Upper lobe of left lung (tissue), 6 donors: Measurements from ENCODE around the gene NME7. TPM values are rescaled to one million over a fixed set of nuclear protein-coding genes. Genes with fewer than 3 reads are reported as not detected.

Experiments used
- ATAC-seq, 2 donors: fragments of 200-7000 bp; cut with Tn5 transposase; one replicate each; pipeline ENCODE4 v1.9.1; 2022; ENCODE audit warnings: mild to moderate bottlenecking in 2 of 2, moderate library complexity in 2 of 2; ENCODE audit not compliant: low FRiP score in 2 of 2
- DNase-seq, 2 donors: peaks; one replicate each; pipeline ENCODE4 v3.0.0-alpha.2; 2019 to 2020
- H3K27ac ChIP-seq, 4 donors: fragments of 200-600 bp; sonication (generic); one replicate each; pipeline ENCODE4 v1.5.1; 2016 to 2019
- H3K27me3 ChIP-seq, 4 donors: fragments of 200-600 bp; sonication (generic); one replicate each; pipeline ENCODE4 v1.5.1; 2017 to 2019
- H3K36me3 ChIP-seq, 4 donors: fragments of 200-600 bp; sonication (generic); one replicate each; pipeline ENCODE4 v1.5.1; 2016 to 2019
- H3K4me1 ChIP-seq, 4 donors: fragments of 200-600 bp; sonication (generic); one replicate each; pipeline ENCODE4 v1.5.1; 2018 to 2019
- H3K4me3 ChIP-seq, 4 donors: fragments of 200-600 bp; sonication (generic); one replicate each; pipeline ENCODE4 v1.5.1; 2017 to 2019; ENCODE audit warnings: mild to moderate bottlenecking in 2 of 4, moderate library complexity in 1 of 4
- H3K9me3 ChIP-seq, 4 donors: fragments of 200-600 bp; sonication (generic); one replicate each; pipeline ENCODE4 v1.5.1; 2018 to 2019
- CTCF ChIP-seq, 6 experiments: fragments of 450-650 bp in 4 of 6; fragments of 200-600 bp in 2 of 6; sonication (generic) in 2 of 6; IDR thresholded peaks; one replicate each; pipeline ENCODE4 v1.5.1; 2016 to 2019; ENCODE audit warnings: antibody characterized with exemption in 6 of 6
- EP300 ChIP-seq, 4 donors: sonication (generic); formaldehyde crosslinking; IDR thresholded peaks; one replicate each; pipeline ENCODE4 v1.5.1; 2017; ENCODE audit warnings: antibody characterized with exemption in 4 of 4, control low read depth in 2 of 4
- POLR2A ChIP-seq, 4 donors: fragments of 450-650 bp; IDR thresholded peaks; one replicate each; pipeline ENCODE4 v1.5.1; 2016 to 2017; ENCODE audit warnings: antibody characterized with exemption in 4 of 4, mild to moderate bottlenecking in 2 of 4
- POLR2AphosphoS5 ChIP-seq, 2 donors: sonication (generic); formaldehyde crosslinking; IDR thresholded peaks; one replicate each; pipeline ENCODE4 v1.5.1; 2017; ENCODE audit warnings: antibody characterized with exemption in 2 of 2
- WGBS, 2 donors: methylation state at CpG; one replicate each; pipeline ENCODE4 v1.1.5; 2017 to 2018; 5-methylcytosine and 5-hydroxymethylcytosine counted together
- total RNA-seq, 6 donors: library from RNA; depleted of rRNA in 4 of 6; stranded (reverse); fragments of >200 nt in 4 of 6; gene quantifications; one replicate each; pipeline versions ENCODE4 v1.1.0 to v1.2.1, GENCODE V29; 2016 to 2021
- donor health status: DM: no; HTN: no; CAD: no; lungs with moderate emphysema.
- donor health status: DM: no; HTN: yes; CAD: no; lungs with severe emphysema.

The NME7 gene
- total RNA-seq, 6 donors from 2014 or later = 9.8 to 24.1 (median 12.1) TPM

GRCh38 chr1:169141356-169141755 is 226.2 kb downstream of the NME7 start:
- H3K27me3 ChIP-seq = no peaks in the 10 kb centered on the region
- H3K4me1 ChIP-seq = no peaks in the 10 kb centered on the region
- no peak for TF ChIP-seq POLR2AphosphoS5 (IDR thresholded peaks at IDR 0.05)
- TF ChIP-seq POLR2A (IDR thresholded peaks at IDR 0.05) = no peak
- no peak for TF ChIP-seq CTCF (IDR thresholded peaks at IDR 0.05)
- no peak for TF ChIP-seq EP300 (IDR thresholded peaks at IDR 0.05)
- no peak for ATAC-seq
- H3K9me3 ChIP-seq = no peaks in the 10 kb centered on the region
- H3K36me3 ChIP-seq = no peaks in the 10 kb centered on the region
- H3K4me3 ChIP-seq = no peak overlapping the region
- WGBS, 2 donors = 74 to 85% methylated on average over 3 of the region's 3 CpGs
- no peak overlapping the region for H3K27ac ChIP-seq
- no peak for DNase-seq

GRCh38 chr1:169138866-169139670 is 228.5 kb downstream of the NME7 start:
- WGBS, 2 donors = 79 to 92% methylated on average over 2 of the region's 2 CpGs
- no peak overlapping the region for H3K4me3 ChIP-seq
- H3K27ac ChIP-seq = no peak overlapping the region
- TF ChIP-seq CTCF (IDR thresholded peaks at IDR 0.05) (no peak), POLR2AphosphoS5 (IDR thresholded peaks at IDR 0.05) (no peak), POLR2A (IDR thresholded peaks at IDR 0.05) (no peak), EP300 (IDR thresholded peaks at IDR 0.05) (no peak)
- no peak for DNase-seq
- no peaks in the 10 kb centered on the region for H3K9me3 ChIP-seq
- H3K27me3 ChIP-seq = no peaks in the 10 kb centered on the region
- H3K4me1 ChIP-seq = no peaks in the 10 kb centered on the region
- ATAC-seq = no peak
- H3K36me3 ChIP-seq = no peaks in the 10 kb centered on the region

- DNase-seq (peak in 1 of 2 donors; percentile 8), ATAC-seq (no peak)
- Histone ChIP-seq H3K9me3 (no peaks in the 10 kb centered on the region), H3K27ac (no peak overlapping the region), H3K36me3 (peaks cover 0 to 10% (median 0%) of the 10 kb centered on the region in 4 donors), H3K4me1 (no peaks in the 10 kb centered on the region), H3K4me3 (no peak overlapping the region), H3K27me3 (no peaks in the 10 kb centered on the region)
- 94 to 99% methylated on average over 4 of the region's 4 CpGs for WGBS, 2 donors
- TF ChIP-seq POLR2AphosphoS5 (IDR thresholded peaks at IDR 0.05) (no peak), POLR2A (IDR thresholded peaks at IDR 0.05) (no peak), CTCF (IDR thresholded peaks at IDR 0.05) (no peak), EP300 (IDR thresholded peaks at IDR 0.05) (no peak)
These were observed 230.2 kb downstream of the NME7 start for GRCh38 chr1:169137357-169137756.

GRCh38 chr1:169133801-169134502 is 233.6 kb downstream of the NME7 start:
- H3K9me3 ChIP-seq = no peaks in the 10 kb centered on the region
- peaks cover 0 to 28% (median 3%) of the 10 kb centered on the region in 4 donors for H3K36me3 ChIP-seq
- no peak overlapping the region for H3K4me3 ChIP-seq
- H3K4me1 ChIP-seq = no peaks in the 10 kb centered on the region
- H3K27me3 ChIP-seq = no peaks in the 10 kb centered on the region
- TF ChIP-seq POLR2AphosphoS5 (IDR thresholded peaks at IDR 0.05) (no peak), CTCF (IDR thresholded peaks at IDR 0.05) (peak in 3 of 6 experiments; percentile 5 to 25 (median 11)), POLR2A (IDR thresholded peaks at IDR 0.05) (no peak), EP300 (IDR thresholded peaks at IDR 0.05) (no peak)
- no peak overlapping the region for H3K27ac ChIP-seq
- ATAC-seq (no peak), DNase-seq (no peak)
- 87 to 89% methylated on average over 2 of the region's 2 CpGs for WGBS, 2 donors
